SK-N-SH treated with all-trans-retinoic acid at 6 μM for 48 hours (cell line): ENCODE data around the gene PGM1.

Source experiments
- ATAC-seq: fragments of 200-7000 bp; cut with Tn5 transposase; 3 replicates; pipeline ENCODE4 v1.9.1; 2020; ENCODE audit warnings: mild to moderate bottlenecking, moderate library complexity
- BACH2 ChIP-seq: fragments of 250-450 bp; sonication (Bioruptor Pico); IDR thresholded peaks from 2 replicates; pipeline ENCODE4 v1.9.0; 2021; ENCODE audit warnings: mild to moderate bottlenecking, borderline replicate concordance
- CREB5 ChIP-seq: fragments of 250-450 bp; sonication (Bioruptor Pico); IDR thresholded peaks from 2 replicates; pipeline ENCODE4 v1.5.1; 2020; ENCODE audit warnings: low read depth, mild to moderate bottlenecking, moderate library complexity
- CSDC2 ChIP-seq: fragments of 250-450 bp; sonication (Bioruptor Pico); IDR thresholded peaks from 2 replicates; pipeline ENCODE4 v1.5.0; 2020; ENCODE audit warnings: mild to moderate bottlenecking, moderate library complexity
- CSRNP3 ChIP-seq: fragments of 250-450 bp; sonication (Bioruptor Pico); IDR thresholded peaks from 2 replicates; pipeline ENCODE4 v1.5.1; 2021; ENCODE audit warnings: mild to moderate bottlenecking, moderate library complexity
- ISL1 ChIP-seq: fragments of 250-450 bp; sonication (Bioruptor Pico); IDR thresholded peaks from 2 replicates; pipeline ENCODE4 v2.1.2; 2022; ENCODE audit warnings: mild to moderate bottlenecking, moderate library complexity
- OSR1 ChIP-seq: fragments of 250-450 bp; sonication (Bioruptor Pico); IDR thresholded peaks from 2 replicates; pipeline ENCODE4 v1.8.0; 2022; ENCODE audit warnings: moderate library complexity, mild to moderate bottlenecking, inconsistent platforms
- PATZ1 ChIP-seq: fragments of 250-450 bp; sonication (Bioruptor Pico); IDR thresholded peaks from 2 replicates; pipeline ENCODE4 v1.8.0; 2020; ENCODE audit warnings: mild to moderate bottlenecking, moderate library complexity, borderline replicate concordance
- POU6F1 ChIP-seq: fragments of 250-450 bp; sonication (Bioruptor Pico); IDR thresholded peaks from 2 replicates; pipeline ENCODE4 v1.8.0; 2021; ENCODE audit warnings: low read depth, mild to moderate bottlenecking, moderate library complexity, borderline replicate concordance
- RARB ChIP-seq: fragments of 250-450 bp; sonication (Bioruptor Pico); IDR thresholded peaks from 2 replicates; pipeline ENCODE4 v1.8.0; 2021; ENCODE audit warnings: mild to moderate bottlenecking, moderate library complexity
- SNAI2 ChIP-seq: fragments of 250-450 bp; sonication (Bioruptor Pico); IDR thresholded peaks from 2 replicates; pipeline ENCODE4 v1.5.0; 2020; ENCODE audit warnings: mild to moderate bottlenecking, moderate library complexity
- TCF4 ChIP-seq: fragments of 250-450 bp; sonication (Bioruptor Pico); IDR thresholded peaks from 2 replicates; pipeline ENCODE4 v1.8.0; 2021; ENCODE audit warnings: mild to moderate bottlenecking, moderate library complexity, borderline replicate concordance
- TSHZ2 ChIP-seq: fragments of 250-450 bp; sonication (Bioruptor Pico); IDR thresholded peaks from 2 replicates; pipeline ENCODE4 v1.5.0; 2020; ENCODE audit warnings: mild to moderate bottlenecking, moderate library complexity
- ZFP3 ChIP-seq: fragments of 250-450 bp; sonication (Bioruptor Pico); IDR thresholded peaks from 2 replicates; pipeline ENCODE4 v1.5.0; 2020; ENCODE audit warnings: mild to moderate bottlenecking, moderate library complexity
- ZNF565 ChIP-seq: fragments of 450-650 bp; formaldehyde crosslinking; conservative IDR thresholded peaks from 2 replicates; pipeline ENCODE4 v1.5.0; 2020; ENCODE audit warnings: low read depth, mild to moderate bottlenecking, moderate library complexity
- ZNF8 ChIP-seq: fragments of 450-650 bp; formaldehyde crosslinking; IDR thresholded peaks from 2 replicates; pipeline ENCODE4 v1.5.0; 2020; ENCODE audit warnings: mild to moderate bottlenecking, moderate library complexity

The PGM1 gene

GRCh38 chr1:63557365-63557987, 35.7 kb upstream of the PGM1 start:
- ATAC-seq = peak; percentile 82
- TF ChIP-seq POU6F1 (CRISPR knock-in tag) (no peak), ISL1 (CRISPR knock-in tag) (no peak), SNAI2 (CRISPR knock-in tag) (no peak), CSRNP3 (CRISPR knock-in tag) (no peak), CSDC2 (CRISPR knock-in tag) (no peak), ZFP3 (CRISPR knock-in tag) (no peak), RARB (CRISPR knock-in tag) (no peak), TCF4 (no peak), BACH2 (CRISPR knock-in tag) (no peak), TSHZ2 (CRISPR knock-in tag) (no peak)

GRCh38 chr1:63559357-63559756, 33.9 kb upstream of the PGM1 start:
- TF ChIP-seq ZFP3 (CRISPR knock-in tag) (no peak), CREB5 (no peak), OSR1 (CRISPR knock-in tag) (no peak), PATZ1 (CRISPR knock-in tag) (no peak), TSHZ2 (CRISPR knock-in tag) (no peak), ZNF565 (CRISPR knock-in tag) (no peak)
- TF ChIP-seq, all 23 proteins: peak for 0
- ATAC-seq = no peak

GRCh38 chr1:63563745-63564144, 29.5 kb upstream of the PGM1 start:
- no peak for ATAC-seq
- TF ChIP-seq TSHZ2 (CRISPR knock-in tag) (no peak), SNAI2 (CRISPR knock-in tag) (no peak), ZNF565 (CRISPR knock-in tag) (no peak), CSRNP3 (CRISPR knock-in tag) (no peak), ZNF8 (CRISPR knock-in tag) (no peak), POU6F1 (CRISPR knock-in tag) (no peak)
